Uterus (tissue), 2 donors: ENCODE measurements around the gene MED8.

Source experiments
- POLR2A ChIP-seq, 2 donors: fragments of 450-650 bp; IDR thresholded peaks; one replicate each; pipeline ENCODE4 v1.6.1; 2016; ENCODE audit warnings: antibody characterized with exemption in 2 of 2, mild to moderate bottlenecking in 1 of 2, moderate library complexity in 1 of 2
- TF ChIP-seq, protein P1 (sequence below), 4 experiments: fragments of 200-600 bp in 2 of 4; fragments of 450-650 bp in 2 of 4; sonication (generic) in 2 of 4; IDR thresholded peaks; one replicate each; pipeline ENCODE4 v1.5.1; 2016 to 2019; ENCODE audit warnings: antibody characterized with exemption in 4 of 4, mild to moderate bottlenecking in 2 of 4, moderate library complexity in 1 of 4

DNA sequence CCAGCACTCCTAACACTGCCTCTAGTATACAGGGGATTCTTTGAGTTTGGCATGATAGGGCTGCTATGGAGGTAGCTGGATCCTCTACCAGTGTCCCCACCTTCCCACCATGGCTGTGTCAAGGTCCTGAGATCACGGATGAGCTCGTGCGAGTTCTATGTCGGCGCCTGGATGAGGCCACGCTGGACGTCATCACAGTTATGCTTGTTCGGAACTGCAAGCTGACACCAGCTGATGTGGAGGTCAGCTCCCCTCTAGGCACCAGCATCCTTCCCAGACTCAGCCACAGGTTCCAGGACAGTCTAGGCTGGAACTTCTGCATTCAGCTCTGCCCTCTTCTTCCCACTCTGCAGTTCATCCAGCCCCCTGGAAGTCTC is 49.0 kb upstream of the MED8 start:
- no peak for TF ChIP-seq POLR2A (IDR thresholded peaks at IDR 0.05)
- TF ChIP-seq, protein P1, sequence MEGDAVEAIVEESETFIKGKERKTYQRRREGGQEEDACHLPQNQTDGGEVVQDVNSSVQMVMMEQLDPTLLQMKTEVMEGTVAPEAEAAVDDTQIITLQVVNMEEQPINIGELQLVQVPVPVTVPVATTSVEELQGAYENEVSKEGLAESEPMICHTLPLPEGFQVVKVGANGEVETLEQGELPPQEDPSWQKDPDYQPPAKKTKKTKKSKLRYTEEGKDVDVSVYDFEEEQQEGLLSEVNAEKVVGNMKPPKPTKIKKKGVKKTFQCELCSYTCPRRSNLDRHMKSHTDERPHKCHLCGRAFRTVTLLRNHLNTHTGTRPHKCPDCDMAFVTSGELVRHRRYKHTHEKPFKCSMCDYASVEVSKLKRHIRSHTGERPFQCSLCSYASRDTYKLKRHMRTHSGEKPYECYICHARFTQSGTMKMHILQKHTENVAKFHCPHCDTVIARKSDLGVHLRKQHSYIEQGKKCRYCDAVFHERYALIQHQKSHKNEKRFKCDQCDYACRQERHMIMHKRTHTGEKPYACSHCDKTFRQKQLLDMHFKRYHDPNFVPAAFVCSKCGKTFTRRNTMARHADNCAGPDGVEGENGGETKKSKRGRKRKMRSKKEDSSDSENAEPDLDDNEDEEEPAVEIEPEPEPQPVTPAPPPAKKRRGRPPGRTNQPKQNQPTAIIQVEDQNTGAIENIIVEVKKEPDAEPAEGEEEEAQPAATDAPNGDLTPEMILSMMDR (IDR thresholded peaks at IDR 0.05): no peak
